Osteocyte (in vitro differentiated cells): ENCODE results near the gene UBASH3B. TPM values are rescaled to one million over a fixed set of nuclear protein-coding genes. Genes with fewer than 3 reads are reported as not detected.

ENCODE experiments used
- DNase-seq: peaks from one replicate; pipeline ENCODE4 v3.0.0; 2021; ENCODE audit warnings: mixed read lengths; ENCODE audit not compliant: unreplicated experiment; ENCODE audit errors: extremely low spot score
- H3K27ac Mint-ChIP-seq: one replicate; pipeline ENCODE4 v1.8.0; 2021; ENCODE audit warnings: mild to moderate bottlenecking, mixed read lengths; ENCODE audit not compliant: unreplicated experiment
- H3K27me3 Mint-ChIP-seq: one replicate; pipeline ENCODE4 v1.8.0; 2021; ENCODE audit warnings: mixed read lengths; ENCODE audit not compliant: unreplicated experiment
- H3K36me3 Mint-ChIP-seq: one replicate; pipeline ENCODE4 v1.8.0; 2021; ENCODE audit warnings: mixed read lengths; ENCODE audit not compliant: unreplicated experiment
- H3K4me1 Mint-ChIP-seq: one replicate; pipeline ENCODE4 v1.8.0; 2021; ENCODE audit warnings: mixed read lengths; ENCODE audit not compliant: unreplicated experiment
- H3K4me3 Mint-ChIP-seq: one replicate; pipeline ENCODE4 v1.8.0; 2021; ENCODE audit warnings: mild to moderate bottlenecking, moderate library complexity, mixed read lengths; ENCODE audit not compliant: unreplicated experiment
- H3K9me3 Mint-ChIP-seq: one replicate; pipeline ENCODE4 v1.8.0; 2021; ENCODE audit warnings: mixed read lengths; ENCODE audit not compliant: unreplicated experiment
- CTCF ChIP-seq: fragments of 200-600 bp; sonication (generic); IDR thresholded peaks from 2 replicates; pipeline ENCODE4 v1.5.0; 2021; ENCODE audit warnings: antibody characterized with exemption, mild to moderate bottlenecking, moderate library complexity
- total RNA-seq: library from RNA; stranded (reverse); gene quantifications from 2 replicates; pipeline ENCODE4 v1.2.1, GENCODE V29; 2021

Gene UBASH3B
- total RNA-seq, 1 donor from 2014 or later, result 43.5 TPM

GRCh38 chr11:122705396-122705795 lies 49.9 kb downstream of the UBASH3B start:
- DNase-seq, result no peak
- Mint-ChIP-seq H3K4me1 (peaks cover 40% of the 10 kb centered on the region), H3K9me3 (no peaks in the 10 kb centered on the region), H3K27me3 (no peaks in the 10 kb centered on the region), H3K27ac (peak overlapping the region; percentile 34), H3K4me3 (no peak overlapping the region), H3K36me3 (peaks cover 14% of the 10 kb centered on the region)
- TF ChIP-seq CTCF, result no peak

GRCh38 chr11:122706291-122707088 lies 51.0 kb downstream of the UBASH3B start:
- H3K36me3 Mint-ChIP-seq, result peaks cover 14% of the 10 kb centered on the region
- H3K4me1 Mint-ChIP-seq, result peaks cover 49% of the 10 kb centered on the region
- no peaks in the 10 kb centered on the region for H3K27me3 Mint-ChIP-seq
- no peak for DNase-seq
- H3K27ac Mint-ChIP-seq, result peak overlapping the region; percentile 70
- H3K4me3 Mint-ChIP-seq, result no peak overlapping the region
- H3K9me3 Mint-ChIP-seq, result no peaks in the 10 kb centered on the region
- no peak for TF ChIP-seq CTCF

GRCh38 chr11:122707111-122707510 lies 51.6 kb downstream of the UBASH3B start:
- H3K4me3 Mint-ChIP-seq, result no peak overlapping the region
- no peaks in the 10 kb centered on the region for H3K9me3 Mint-ChIP-seq
- DNase-seq, result no peak
- H3K27ac Mint-ChIP-seq, result peak overlapping the region; percentile 70
- H3K27me3 Mint-ChIP-seq, result no peaks in the 10 kb centered on the region
- H3K4me1 Mint-ChIP-seq, result peaks cover 55% of the 10 kb centered on the region
- peaks cover 9% of the 10 kb centered on the region for H3K36me3 Mint-ChIP-seq
- TF ChIP-seq CTCF, result no peak

GRCh38 chr11:122707901-122708300 lies 52.4 kb downstream of the UBASH3B start:
- no peak for DNase-seq
- no peaks in the 10 kb centered on the region for H3K9me3 Mint-ChIP-seq
- H3K4me3 Mint-ChIP-seq, result no peak overlapping the region
- H3K36me3 Mint-ChIP-seq, result peaks cover 7% of the 10 kb centered on the region
- TF ChIP-seq CTCF, result no peak
- no peaks in the 10 kb centered on the region for H3K27me3 Mint-ChIP-seq
- H3K4me1 Mint-ChIP-seq, result peaks cover 60% of the 10 kb centered on the region
- H3K27ac Mint-ChIP-seq, result no peak overlapping the region

GRCh38 chr11:122709039-122709760 lies 53.7 kb downstream of the UBASH3B start:
- H3K36me3 Mint-ChIP-seq, result peaks cover under 1% of the 10 kb centered on the region
- no peak for DNase-seq

More at GRCh38 chr11:122709039-122709760, 53.7 kb downstream of the UBASH3B start:
- H3K4me3 Mint-ChIP-seq, result peak overlapping the region; percentile 11
- no peaks in the 10 kb centered on the region for H3K27me3 Mint-ChIP-seq
- H3K27ac Mint-ChIP-seq, result peak overlapping the region; percentile 84
- no peaks in the 10 kb centered on the region for H3K9me3 Mint-ChIP-seq
- TF ChIP-seq CTCF, result no peak
- peaks cover 63% of the 10 kb centered on the region for H3K4me1 Mint-ChIP-seq
